H1 (cell line): ENCODE measurements around the gene DIPK1B. TPM values are rescaled to one million over a fixed set of nuclear protein-coding genes. Genes with fewer than 3 reads are reported as not detected.

ENCODE experiments used
- CTCF ChIA-PET: fragments of 300-600 bp; sonication (Branson Sonifier 250); formaldehyde crosslinking; loops from one replicate; lab custom pipeline; 2021; ENCODE audit not compliant: partially characterized antibody; lab: Charles Lee
- POLR2A ChIA-PET: fragments of 300-600 bp; sonication (Branson Sonifier 250); formaldehyde crosslinking; loops from one replicate; lab custom pipeline; 2021; ENCODE audit warnings: inconsistent platforms; ENCODE audit not compliant: partially characterized antibody; lab: Charles Lee
- DNase-seq, 2 experiments: peaks; one replicate each; pipeline versions ENCODE4 v3.0.0 to v3.0.0-alpha.2; 2010 to 2022; ENCODE audit warnings: low spot score in 2 of 2, low read depth in 1 of 2, mixed read lengths in 1 of 2
- FAIRE-seq: peaks from 2 replicates; lab custom pipeline; 2011; peaks lifted over from hg19 to GRCh38; lab: Jason Lieb, UNC
- H2AFZ ChIP-seq: 2 replicates; pipeline ENCODE4 v1.8.1; 2012; ENCODE audit warnings: low read length, inconsistent platforms
- H2AK5ac ChIP-seq: 2 replicates; pipeline ENCODE4 v1.6.1; 2013; ENCODE audit warnings: low read depth, low read length
- H2BK120ac ChIP-seq: replicated peaks from 2 replicates; pipeline ENCODE3; 2013; ENCODE audit warnings: low read depth, low read length, inconsistent platforms
- H2BK12ac ChIP-seq: 2 replicates; pipeline ENCODE4 v1.6.1; 2013; ENCODE audit warnings: low read depth, low read length
- H2BK15ac ChIP-seq: 2 replicates; pipeline ENCODE4 v1.6.1; 2013; ENCODE audit warnings: low read length
- H2BK20ac ChIP-seq: 2 replicates; pipeline ENCODE4 v1.6.1; 2013; ENCODE audit warnings: low read length
- H2BK5ac ChIP-seq: 2 replicates; pipeline ENCODE4 v1.6.1; 2013; ENCODE audit warnings: low read depth, low read length
- H3K14ac ChIP-seq: 2 replicates; pipeline ENCODE4 v1.6.1; 2013; ENCODE audit warnings: inconsistent platforms; ENCODE audit not compliant: insufficient read length
- H3K18ac ChIP-seq: 2 replicates; pipeline ENCODE4 v1.6.1; 2013; ENCODE audit warnings: low read length; ENCODE audit errors: extremely low read depth
- H3K23ac ChIP-seq: 2 replicates; pipeline ENCODE4 v1.6.1; 2013; ENCODE audit warnings: inconsistent platforms; ENCODE audit not compliant: insufficient read length
- H3K23me2 ChIP-seq: 2 replicates; pipeline ENCODE4 v1.6.1; 2013; ENCODE audit warnings: low read depth, low read length
- H3K27ac ChIP-seq: 2 replicates; pipeline ENCODE4 v1.6.1; 2011; ENCODE audit warnings: low read depth, low read length, inconsistent platforms
- H3K27me3 ChIP-seq, 4 experiments: replicated peaks in 1 of 4; 1 replicate in 1 of 4; 2 replicates in 3 of 4; pipeline versions ENCODE4 v1.6.1 to v1.8.1; 2011 to 2013; ENCODE audit warnings: low read length in 3 of 4, mild to moderate bottlenecking in 3 of 4, inconsistent platforms in 2 of 4, mixed read lengths in 2 of 4, moderate library complexity in 1 of 4; ENCODE audit not compliant: control insufficient read depth in 3 of 4, insufficient read depth in 3 of 4; ENCODE audit errors: extremely low read depth in 1 of 4
- H3K36me3 ChIP-seq, 4 experiments: 2 replicates each; pipeline versions ENCODE4 v1.6.1 to v1.8.1; 2011 to 2013; ENCODE audit warnings: mild to moderate bottlenecking in 4 of 4, low read length in 3 of 4, moderate library complexity in 2 of 4, control low read depth in 1 of 4, inconsistent platforms in 1 of 4; ENCODE audit not compliant: insufficient read depth in 4 of 4, control insufficient read depth in 2 of 4
- H3K4ac ChIP-seq: replicated peaks from 2 replicates; pipeline ENCODE3; 2013; ENCODE audit warnings: low read length, low read depth, mixed read lengths, inconsistent platforms; ENCODE audit not compliant: insufficient read length
- H3K4me1 ChIP-seq, 4 experiments: replicated peaks in 1 of 4; 1 replicate in 1 of 4; 2 replicates in 3 of 4; pipeline versions ENCODE4 v1.6.1 to v1.8.1; 2011 to 2013; ENCODE audit warnings: low read length in 3 of 4, inconsistent platforms in 2 of 4, mixed read lengths in 1 of 4; ENCODE audit not compliant: insufficient read depth in 4 of 4, control insufficient read depth in 3 of 4
- H3K4me2 ChIP-seq, 2 experiments: 2 replicates each; pipeline versions ENCODE4 v1.6.1 to v1.8.1; 2011 to 2013; ENCODE audit warnings: low read depth in 2 of 2, low read length in 2 of 2, control low read depth in 1 of 2, inconsistent platforms in 1 of 2, mild to moderate bottlenecking in 1 of 2; ENCODE audit not compliant: insufficient read depth in 1 of 2
- H3K4me3 ChIP-seq, 4 experiments: fragments of 200-600, 300-600 bp in 1 of 4; sonication (generic), shearing (Covaris generic), sonication (Bioruptor Twin) in 1 of 4; 2 replicates each; pipeline versions ENCODE4 v1.5.1 to v1.8.1; 2011 to 2016; ENCODE audit warnings: low read length in 4 of 4, low read depth in 3 of 4, control low read depth in 2 of 4, inconsistent platforms in 2 of 4, mild to moderate bottlenecking in 2 of 4, mixed read lengths in 1 of 4, moderate library complexity in 1 of 4; ENCODE audit not compliant: insufficient read depth in 2 of 4; ENCODE audit errors: extremely low read depth in 1 of 4
- H3K56ac ChIP-seq: replicated peaks from 2 replicates; pipeline ENCODE3; 2013; ENCODE audit warnings: low read depth, mild to moderate bottlenecking, mixed read lengths, low read length, inconsistent platforms; ENCODE audit not compliant: insufficient read length
- H3K79me1 ChIP-seq: 2 replicates; pipeline ENCODE4 v1.6.1; 2013; ENCODE audit warnings: low read depth, low read length, control low read depth
- H3K79me2 ChIP-seq, 2 experiments: 2 replicates each; pipeline versions ENCODE4 v1.6.1 to v1.8.1; 2012 to 2013; ENCODE audit warnings: low read length in 2 of 2, mild to moderate bottlenecking in 2 of 2, inconsistent platforms in 1 of 2; ENCODE audit not compliant: insufficient read depth in 2 of 2, control insufficient read depth in 1 of 2
- H3K9ac ChIP-seq, 4 experiments: replicated peaks in 1 of 4; 1 replicate in 1 of 4; 2 replicates in 3 of 4; pipeline versions ENCODE4 v1.6.1 to v1.8.1; 2011 to 2013; ENCODE audit warnings: low read depth in 3 of 4, low read length in 3 of 4, control low read depth in 2 of 4, mild to moderate bottlenecking in 2 of 4, moderate library complexity in 2 of 4, inconsistent platforms in 1 of 4; ENCODE audit errors: extremely low read depth in 1 of 4
- H3K9me3 ChIP-seq, 2 experiments: 2 replicates each; pipeline versions ENCODE4 v1.6.1 to v1.8.1; 2012 to 2013; ENCODE audit warnings: mild to moderate bottlenecking in 2 of 2, moderate library complexity in 2 of 2, control low read depth in 1 of 2, inconsistent platforms in 1 of 2, low read depth in 1 of 2, low read length in 1 of 2, mixed read lengths in 1 of 2; ENCODE audit not compliant: insufficient read depth in 2 of 2
- H4K20me1 ChIP-seq, 2 experiments: replicated peaks in 1 of 2; 2 replicates each; pipeline versions ENCODE3 to v1.8.1; 2011 to 2013; ENCODE audit warnings: inconsistent platforms in 2 of 2, low read length in 2 of 2, mild to moderate bottlenecking in 1 of 2; ENCODE audit not compliant: insufficient read depth in 2 of 2, control insufficient read depth in 1 of 2
- H4K5ac ChIP-seq: 2 replicates; pipeline ENCODE4 v1.6.1; 2013; ENCODE audit warnings: low read length, low read depth, mixed read lengths, inconsistent platforms; ENCODE audit not compliant: insufficient read length
- H4K8ac ChIP-seq: 2 replicates; pipeline ENCODE4 v1.8.0; 2013; ENCODE audit warnings: mild to moderate bottlenecking, moderate library complexity, low read length, inconsistent platforms; ENCODE audit not compliant: insufficient read depth; ENCODE audit errors: extremely low read depth
- H4K91ac ChIP-seq: replicated peaks from 2 replicates; pipeline ENCODE3; 2013; ENCODE audit warnings: low read length, mixed read lengths, inconsistent platforms; ENCODE audit not compliant: insufficient read length
- SP1 ChIP-seq: IDR thresholded peaks from 2 replicates; pipeline ENCODE4 v1.6.1; 2011; ENCODE audit warnings: low read depth, low read length
- WGBS, 2 experiments: shearing (Covaris generic) in 1 of 2; methylation state at CpG; one replicate each; pipeline versions ENCODE4 v1.1.6 to v1.1.7; 2013 to 2015; ENCODE audit warnings: low lambda C conversion rate in 2 of 2, mixed read lengths in 2 of 2, inconsistent platforms in 1 of 2, low coverage in 1 of 2, missing lambda C conversion rate in 1 of 2; ENCODE audit not compliant: insufficient replicate concordance in 2 of 2, insufficient coverage in 1 of 2, insufficient read length in 1 of 2; ENCODE audit errors: extremely low coverage in 1 of 2, missing lambda C conversion rate in 1 of 2; 5-methylcytosine and 5-hydroxymethylcytosine counted together
- polyA plus RNA-seq, 7 experiments: library from polyadenylated mRNA; depleted of rRNA in 3 of 7; stranded (reverse) in 5 of 7; unstranded in 2 of 7; fragments of >200 nt in 5 of 7; fragments of 200-250 nt in 2 of 7; gene quantifications; 1 replicate in 5 of 7; 2 replicates in 1 of 7; 4 replicates in 1 of 7; pipeline versions ENCODE4 v1.2.1 to v1.2.3, GENCODE V29; 2011 to 2013; ENCODE audit warnings: missing spikeins in 2 of 7, mixed read lengths in 2 of 7
- total RNA-seq: library from RNA; stranded (reverse); fragmentation: NEBNext Ultra II Directional; extraction: Animal tissue kit (Norgen Biotek cat#: 25700); gene quantifications from 2 replicates; pipeline ENCODE4 v1.2.1, GENCODE V29; 2021

The DIPK1B gene
- total and polyA plus RNA-seq, 2 of the 8 experiments (the other 6 are each of a cell fraction or from before 2014, with no cell fraction given), result 32.3 to 64.8 TPM

DNA sequence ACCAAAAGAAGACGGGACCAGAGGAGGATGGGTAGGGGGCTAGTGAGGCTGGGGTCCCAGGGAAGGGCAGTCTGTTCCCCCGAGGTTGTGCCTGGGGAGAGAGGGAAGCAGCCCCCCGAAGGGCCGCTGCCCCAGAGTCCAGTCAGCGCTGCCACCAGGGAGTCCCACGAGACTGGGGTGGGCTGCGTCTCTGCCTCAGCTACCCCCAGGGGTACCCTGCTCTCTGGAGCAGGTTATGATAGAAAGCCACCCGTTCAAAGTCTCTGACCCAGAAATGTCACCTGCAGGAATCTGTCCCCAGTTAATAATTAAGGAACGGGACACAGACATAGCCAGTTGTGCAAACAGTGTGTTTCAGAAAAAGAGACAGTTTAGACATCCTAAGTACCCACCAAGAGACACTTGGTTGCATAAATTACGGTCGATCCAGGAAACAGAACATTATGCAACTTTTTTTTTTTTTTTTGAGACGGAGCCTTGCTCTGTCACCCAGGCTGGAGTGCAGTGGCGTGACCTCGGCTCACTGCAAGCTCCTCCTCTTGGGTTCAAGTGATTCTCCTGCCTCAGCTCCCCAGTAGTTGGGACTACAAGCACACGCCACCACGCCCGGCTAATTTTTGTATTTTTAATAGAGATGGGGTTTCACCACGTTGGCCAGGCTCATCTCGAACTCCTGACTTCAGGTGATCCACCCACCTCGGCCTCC lies 14.4 kb upstream of the DIPK1B start:
- Histone ChIP-seq H2BK5ac (no peak overlapping the region), H3K56ac (no peak overlapping the region), H2BK15ac (no peak overlapping the region), H3K23me2 (no peaks in the 10 kb centered on the region), H3K14ac (no peak overlapping the region), H3K23ac (no peak overlapping the region), H3K36me3 (no peaks in the 10 kb centered on the region), H3K9ac (no peak overlapping the region), H3K4me1 (peaks cover 0 to 13% (median 5%) of the 10 kb centered on the region in 4 experiments; a peak in 5 of 7 replicates), H4K20me1 (no peaks in the 10 kb centered on the region), H3K4ac (no peak overlapping the region), H2AK5ac (no peak overlapping the region), H3K9me3 (no peaks in the 10 kb centered on the region), H2AFZ (no peak overlapping the region), H4K5ac (no peak overlapping the region)
- CTCF ChIA-PET, result interaction anchor here (1.0 to 1.7 kb wide), 4 partner anchors 10 to 27 kb away, joined by 3 to 5 read pairs (median 4); no protein-coding TSS in a partner anchor
- no peak for TF ChIP-seq SP1
- TF ChIP-seq, all 59 proteins: peak for 0
- Histone ChIP-seq H2BK120ac (no peak overlapping the region), H3K79me2 (no peaks in the 10 kb centered on the region), H2BK20ac (no peak overlapping the region), H2BK12ac (no peak overlapping the region), H3K4me3 (no peak overlapping the region), H3K27me3 (no peaks in the 10 kb centered on the region), H3K18ac (no peak overlapping the region), H3K79me1 (no peaks in the 10 kb centered on the region), H4K8ac (no peak overlapping the region), H3K4me2 (no peak overlapping the region), H4K91ac (no peak overlapping the region), H3K27ac (no peak overlapping the region)
- POLR2A ChIA-PET, result interaction anchor here (0.6 to 1.4 kb wide), 7 partner anchors 10 to 344 kb away, joined by 3 to 4 read pairs (median 4); no protein-coding TSS in a partner anchor
- 89% methylated on average over 17 of the region's 20 CpGs; no CpG with 5 or more reads in 1 of the 2 experiments for WGBS, 2 experiments
- no peak for DNase-seq
- no peak for FAIRE-seq
